Measurements from ENCODE around the gene GALK1. TPM values are rescaled to one million over a fixed set of nuclear protein-coding genes. Genes with fewer than 3 reads are reported as not detected.

GALK1 gene
- total and polyA plus RNA-seq, 2 of the 13 experiments (the other 11 are each of a cell fraction or from before 2014, with no cell fraction given) = 59.9 to 93.6 TPM

- TF ChIP-seq MNT (IDR thresholded peaks at IDR 0.05) (no peak), CEBPZ (IDR thresholded peaks at IDR 0.05; ENCODE audit: low read length) (no peak), ZNF24 (IDR thresholded peaks at IDR 0.05) (no peak), GTF2F1 (IDR thresholded peaks at IDR 0.05; ENCODE audit: low read length) (no peak), ZNF597 (CRISPR knock-in tag; IDR thresholded peaks at IDR 0.05) (no peak), NBN (conservative IDR thresholded peaks at IDR 0.05) (no peak), SP4 (CRISPR knock-in tag; IDR thresholded peaks at IDR 0.05) (0 out of 2 replicates have a peak, but pooled peaks have one; percentile 36), ZFX (CRISPR knock-in tag; IDR thresholded peaks at IDR 0.05; ENCODE audit: low read depth) (0 out of 2 replicates have a peak, but pooled peaks have one; percentile 23), ZNF816 (CRISPR knock-in tag; IDR thresholded peaks at IDR 0.05; ENCODE audit: borderline replicate concordance) (no peak), ZNF383 (CRISPR knock-in tag; IDR thresholded peaks at IDR 0.05; ENCODE audit: borderline replicate concordance) (no peak), ZNF546 (CRISPR knock-in tag; conservative IDR thresholded peaks at IDR 0.05) (no peak), MEIS2 (CRISPR knock-in tag; IDR thresholded peaks at IDR 0.05) (peak; percentile 13; the same call in 1 of the 2 replicates), BCL3 (CRISPR knock-in tag; IDR thresholded peaks at IDR 0.05) (0 out of 2 replicates have a peak, but pooled peaks have one; percentile 42), YEATS4 (CRISPR knock-in tag; IDR thresholded peaks at IDR 0.05; ENCODE audit: borderline replicate concordance) (no peak), ZNF44 (CRISPR knock-in tag; IDR thresholded peaks at IDR 0.05) (no peak), SOX5 (CRISPR knock-in tag; IDR thresholded peaks at IDR 0.05; ENCODE audit: borderline replicate concordance) (no peak), KDM4B (CRISPR knock-in tag; IDR thresholded peaks at IDR 0.05) (no peak), HMG20A (CRISPR knock-in tag; IDR thresholded peaks at IDR 0.05; ENCODE audit: borderline replicate concordance) (no peak), ZFP91 (CRISPR knock-in tag; IDR thresholded peaks at IDR 0.05; ENCODE audit: borderline replicate concordance) (peak; percentile 46; the same call in 1 of the 2 replicates)
Observed at GRCh38 chr17:75749545-75750389, 15.2 kb downstream of the GALK1 start (continued).

All from HepG2 (cell line).